Heart left ventricle (tissue), 16 donors: ENCODE measurements around the gene VAT1L. TPM values are rescaled to one million over a fixed set of nuclear protein-coding genes. Genes with fewer than 3 reads are reported as not detected.

Experiments
- ATAC-seq, 4 donors: fragments of 200-7000 bp; cut with Tn5 transposase; one replicate each; pipeline ENCODE4 v1.9.1; 2020 to 2022; ENCODE audit warnings: moderate library complexity in 4 of 4, mild to moderate bottlenecking in 3 of 4, moderate number of reproducible peaks in 1 of 4
- DNase-seq, 5 donors: peaks; one replicate each; pipeline ENCODE4 v3.0.0-alpha.2; 2020
- H3K27ac ChIP-seq, 12 donors: fragments of 200-600 bp; sonication (generic) in 4 of 12; one replicate each; pipeline versions ENCODE4 v1.5.0 to v1.8.0; 2016 to 2022; ENCODE audit warnings: mild to moderate bottlenecking in 2 of 12
- H3K27me3 ChIP-seq, 9 donors: fragments of 200-600 bp; sonication (generic) in 2 of 9; one replicate each; pipeline versions ENCODE4 v1.5.1 to v1.8.0; 2016 to 2022; ENCODE audit warnings: mild to moderate bottlenecking in 3 of 9
- H3K36me3 ChIP-seq, 9 donors: fragments of 200-600 bp; sonication (generic) in 2 of 9; one replicate each; pipeline versions ENCODE4 v1.5.0 to v1.8.0; 2018 to 2022; ENCODE audit warnings: mild to moderate bottlenecking in 2 of 9
- H3K4me1 ChIP-seq, 12 donors: fragments of 200-600 bp; sonication (generic) in 4 of 12; one replicate each; pipeline versions ENCODE4 v1.5.0 to v1.8.0; 2016 to 2022; ENCODE audit warnings: mild to moderate bottlenecking in 3 of 12
- H3K4me3 ChIP-seq, 12 donors: fragments of 200-600 bp; sonication (generic) in 4 of 12; one replicate each; pipeline versions ENCODE4 v1.5.0 to v1.8.0; 2017 to 2022; ENCODE audit warnings: mild to moderate bottlenecking in 9 of 12, moderate library complexity in 4 of 12
- H3K9me3 ChIP-seq, 12 donors: fragments of 200-600 bp; sonication (generic) in 4 of 12; one replicate each; pipeline versions ENCODE4 v1.5.0 to v1.8.0; 2016 to 2022; ENCODE audit warnings: mild to moderate bottlenecking in 1 of 12
- CTCF ChIP-seq, 12 donors: fragments of 200-600 bp; sonication (generic) in 4 of 12; IDR thresholded peaks; one replicate each; pipeline versions ENCODE4 v1.5.0 to v1.8.0; 2018 to 2022; ENCODE audit warnings: antibody characterized with exemption in 12 of 12, mild to moderate bottlenecking in 5 of 12
- POLR2A ChIP-seq, 2 donors: fragments of 450-650 bp; IDR thresholded peaks; one replicate each; pipeline ENCODE4 v1.6.1; 2017; ENCODE audit warnings: antibody characterized with exemption in 2 of 2, mild to moderate bottlenecking in 2 of 2, moderate library complexity in 2 of 2
- WGBS, 4 donors: extraction: QIAGEN DNeasy Blood & Tissue Kit in 2 of 4; methylation state at CpG; one replicate each; pipeline versions ENCODE4 v1.1.5 to v1.1.7; 2013 to 2018; 5-methylcytosine and 5-hydroxymethylcytosine counted together
- intact Hi-C, 10 donors: fragments of 100-400 bp; cut with DNase I; formaldehyde crosslinking; loops; one replicate each; pipeline versions ENCODE4 v1.11.1 to v1.14.2; 2022
- polyA plus RNA-seq, 2 donors: library from polyadenylated mRNA; stranded (reverse); fragments of 200-250 nt; gene quantifications; one replicate each; pipeline ENCODE4 v1.2.3, GENCODE V29; 2013
- total RNA-seq, 9 donors: library from RNA; depleted of rRNA in 2 of 9; stranded (reverse); fragments of >200 nt in 2 of 9; fragmentation: NEBNext Ultra II Directional in 3 of 9; extraction: Animal tissue kit (Norgen Biotek cat#: 25700) in 3 of 9; gene quantifications; one replicate each; pipeline versions ENCODE4 v1.1.0 to v1.2.4, GENCODE V29; 2016 to 2023
- donor health status: ischemic (EF 13 %, LVEDD 7.1; RV severe dilation, severe dysfunction).
- donor health status: healthy with polysubstance abuse.
- donor health status: DM: no; HTN: yes; CAD: no.
- donor health status: DM: no; HTN: no; CAD: no.
- donor health status: ischemic (EF 25% LVEDD 6.9; RV normal size, moderate dysfunction).
- donor health status: ischemic (EF 25% LVEDD 5.7; RV mildly dilated, moderate dysfunction).
- donor health status: healthy.
- donor health status: DM: yes; HTN: yes; CAD: no.
- donor health status: ischemic (EF 35%, LVEDD 5.7; RV mildly dilated, moderate dysfunction).
- donor health status: nonischemic (EF 11% LVEDD 7.7; RV severe dilation, severe dysfunction).
- donor health status: DM: yes; HTN: yes; CAD: no.
- donor health status: PGD.
- donor health status: ischemic (EF 29% LVEDD 5.4; RV normal size, mild dysfunction).
- donor health status: nonischemic (EF 23%, LVEDD 6.1; RV moderate dilation, normal function).

VAT1L gene
- total and polyA plus RNA-seq, 11 donors: 0.32 to 57.5 (median 11.0) TPM

DNA sequence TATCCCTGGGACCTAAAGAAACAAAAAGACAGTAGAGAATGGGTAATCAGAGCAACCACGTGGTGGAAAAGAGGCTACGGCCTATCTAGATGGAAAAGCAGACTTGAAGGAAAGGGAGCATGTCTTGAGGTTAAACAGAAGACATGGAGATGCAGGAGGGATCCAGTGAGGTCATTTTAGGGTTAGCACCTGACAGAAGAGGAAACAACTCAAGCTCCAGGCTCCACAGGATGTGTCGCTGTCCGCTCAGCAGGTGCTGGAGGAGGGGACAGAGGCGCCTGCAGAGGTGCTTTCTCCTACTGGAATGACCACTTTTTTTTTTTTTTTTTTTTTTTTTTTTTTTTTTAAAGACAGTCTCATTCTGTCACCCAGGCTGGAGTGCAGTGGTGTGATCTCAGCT is 186.5 kb downstream of the VAT1L start:
- H3K27me3 ChIP-seq: peaks cover 0 to 5% (median 0%) of the 10 kb centered on the region in 9 donors
- TF ChIP-seq CTCF (IDR thresholded peaks at IDR 0.05) (no peak), POLR2A (IDR thresholded peaks at IDR 0.05) (no peak)
- intact Hi-C loops: loop anchor here in 5 of 10 donors (1.0 to 10.0 kb wide), 5 partner anchors 188 to 740 kb away; partner anchors contain the start of genes NUDT7 (in 1 of the 5) and VAT1L (in 1 of the 5)
- no peak overlapping the region for H3K27ac ChIP-seq
- no peak for DNase-seq
- peaks cover 0 to 8% (median 0%) of the 10 kb centered on the region in 9 donors for H3K36me3 ChIP-seq
- H3K4me1 ChIP-seq: peaks cover 0 to 4% (median 0%) of the 10 kb centered on the region in 12 donors
- 64 to 75% (median 69%) methylated on average over 5 of the region's 5 CpGs for WGBS, 4 donors
- no peak for ATAC-seq
- H3K4me3 ChIP-seq: no peak overlapping the region
- no peaks in the 10 kb centered on the region for H3K9me3 ChIP-seq

DNA sequence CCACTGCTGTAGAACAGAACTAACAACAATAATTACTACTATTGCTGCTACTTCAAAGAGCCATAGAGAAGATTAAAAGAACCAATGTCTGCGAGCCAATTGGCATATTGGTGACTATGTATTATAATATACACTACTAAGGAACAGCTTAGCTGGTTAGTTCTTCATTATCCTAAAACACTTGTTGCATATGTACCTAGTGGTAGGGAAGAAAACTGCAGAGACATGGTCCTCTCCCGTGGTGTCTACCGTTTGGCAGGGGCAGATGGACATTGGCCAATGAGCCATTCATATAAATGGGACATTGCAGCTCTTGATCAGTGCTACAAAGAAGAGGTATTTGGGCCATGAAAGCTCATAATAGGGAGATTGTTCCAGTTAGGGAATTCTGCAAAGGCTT is 187.6 kb downstream of the VAT1L start:
- Histone ChIP-seq H3K9me3 (no peaks in the 10 kb centered on the region), H3K27ac (no peak overlapping the region), H3K36me3 (peaks cover 0 to 8% (median 0%) of the 10 kb centered on the region in 9 donors), H3K4me1 (peaks cover 0 to 4% (median 0%) of the 10 kb centered on the region in 12 donors), H3K27me3 (peaks cover 0 to 5% (median 0%) of the 10 kb centered on the region in 9 donors), H3K4me3 (no peak overlapping the region)
- TF ChIP-seq POLR2A (IDR thresholded peaks at IDR 0.05) (no peak), CTCF (IDR thresholded peaks at IDR 0.05) (no peak)
- intact Hi-C loops: loop anchor here in 4 of 10 donors (10.0 kb wide), 1 partner anchor 741 kb away; no protein-coding TSS in a partner anchor
- no peak for ATAC-seq
- WGBS, 4 donors: 58 to 73% (median 68%) methylated on average over 3 of the region's 3 CpGs
- DNase-seq: no peak

DNA sequence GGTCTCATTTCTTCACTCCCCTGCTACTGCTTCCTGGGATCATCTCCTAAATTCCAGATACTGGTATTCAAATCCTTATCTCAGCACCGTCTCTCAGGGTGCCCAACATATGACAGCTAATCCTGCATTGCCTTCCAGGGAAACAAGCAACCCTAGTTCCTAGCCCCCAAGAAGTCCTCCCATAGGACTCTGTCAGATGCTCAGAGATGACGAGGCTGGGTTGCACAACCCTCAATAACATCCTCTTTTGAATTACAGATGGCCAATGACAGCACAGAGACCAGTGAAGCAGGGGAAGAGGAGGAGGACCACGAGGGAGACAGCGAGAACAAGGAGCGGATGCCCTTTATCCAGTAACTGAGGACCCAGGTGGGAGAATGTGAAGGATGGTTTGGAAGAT is 189.0 kb downstream of the VAT1L start:
- H3K27ac ChIP-seq: no peak overlapping the region
- H3K36me3 ChIP-seq: peaks cover 0 to 8% (median 0%) of the 10 kb centered on the region in 9 donors
- intact Hi-C loops: loop anchor here in 4 of 10 donors (10.0 kb wide), 1 partner anchor 743 kb away; no protein-coding TSS in a partner anchor
- 67 to 81% (median 74%) methylated on average over 5 of the region's 5 CpGs for WGBS, 4 donors
- DNase-seq (no peak), ATAC-seq (no peak)
- no peak overlapping the region for H3K4me3 ChIP-seq
- H3K4me1 ChIP-seq: no peaks in the 10 kb centered on the region
- no peak for TF ChIP-seq POLR2A (IDR thresholded peaks at IDR 0.05)
- TF ChIP-seq CTCF (IDR thresholded peaks at IDR 0.05): no peak
- no peaks in the 10 kb centered on the region for H3K9me3 ChIP-seq
- H3K27me3 ChIP-seq: no peaks in the 10 kb centered on the region

DNA sequence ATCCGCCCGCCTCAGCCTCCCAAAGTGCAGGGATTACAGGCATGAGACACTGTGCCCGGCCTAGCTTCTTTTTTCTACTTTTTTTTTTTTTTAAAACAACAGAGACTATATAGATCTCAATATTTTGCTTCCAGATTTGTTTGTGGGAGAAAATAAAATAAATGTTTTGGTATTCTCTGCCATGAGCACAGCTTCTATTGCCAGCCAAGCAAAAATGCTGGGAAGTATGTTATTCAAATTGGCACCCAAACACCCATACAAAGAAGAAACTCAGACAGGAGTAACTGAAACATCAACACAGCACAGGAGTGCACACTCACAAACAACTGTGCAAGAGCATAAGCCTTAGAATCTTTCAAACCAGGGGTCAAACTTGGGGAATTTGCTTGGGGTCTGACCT is 196.7 kb downstream of the VAT1L start:
- WGBS, 4 donors: 79 to 93% (median 88%) methylated on average over 3 of the region's 3 CpGs
- Histone ChIP-seq H3K36me3 (no peaks in the 10 kb centered on the region), H3K27ac (no peak overlapping the region), H3K9me3 (no peaks in the 10 kb centered on the region), H3K4me3 (no peak overlapping the region), H3K27me3 (no peaks in the 10 kb centered on the region), H3K4me1 (peaks cover 0 to 2% (median 0%) of the 10 kb centered on the region in 12 donors)
- TF ChIP-seq POLR2A (IDR thresholded peaks at IDR 0.05): no peak
- TF ChIP-seq CTCF (IDR thresholded peaks at IDR 0.05): no peak
- intact Hi-C loops: no loop called here
- ATAC-seq (no peak), DNase-seq (no peak)
